Type B pancreatic cell (in vitro differentiated cells): ENCODE data around the gene OR2T29. TPM values are rescaled to one million over a fixed set of nuclear protein-coding genes. Genes with fewer than 3 reads are reported as not detected.

ENCODE experiments used
- DNase-seq: peaks from one replicate; pipeline ENCODE4 v3.0.0; 2021; ENCODE audit warnings: mixed read lengths; ENCODE audit not compliant: unreplicated experiment; ENCODE audit errors: extremely low spot score
- H3K27ac Mint-ChIP-seq: 2 replicates; pipeline ENCODE4 v1.8.0; 2021; ENCODE audit warnings: mild to moderate bottlenecking, mixed read lengths
- H3K27me3 Mint-ChIP-seq: 2 replicates; pipeline ENCODE4 v1.8.0; 2021; ENCODE audit warnings: mixed read lengths
- H3K36me3 Mint-ChIP-seq: 2 replicates; pipeline ENCODE4 v1.8.0; 2021; ENCODE audit warnings: mixed read lengths
- H3K4me1 Mint-ChIP-seq: one replicate; pipeline ENCODE4 v1.8.0; 2021; ENCODE audit warnings: mixed read lengths; ENCODE audit not compliant: unreplicated experiment
- H3K4me3 Mint-ChIP-seq: 2 replicates; pipeline ENCODE4 v1.8.0; 2021; ENCODE audit warnings: mild to moderate bottlenecking, mixed read lengths
- H3K9me3 Mint-ChIP-seq: 2 replicates; pipeline ENCODE4 v1.8.0; 2021; ENCODE audit warnings: mixed read lengths
- total RNA-seq: library from RNA; stranded (reverse); gene quantifications from 2 replicates; pipeline ENCODE4 v1.2.1, GENCODE V29; 2021; ENCODE audit warnings: low replicate concordance
- TF ChIP-seq, protein P1 (sequence below): fragments of 200-600 bp; sonication (generic); conservative IDR thresholded peaks from 2 replicates; pipeline ENCODE4 v1.5.0; 2021; ENCODE audit warnings: antibody characterized with exemption, mild to moderate bottlenecking

Gene OR2T29
- total RNA-seq, 1 donor from 2014 or later, result not detected

DNA sequence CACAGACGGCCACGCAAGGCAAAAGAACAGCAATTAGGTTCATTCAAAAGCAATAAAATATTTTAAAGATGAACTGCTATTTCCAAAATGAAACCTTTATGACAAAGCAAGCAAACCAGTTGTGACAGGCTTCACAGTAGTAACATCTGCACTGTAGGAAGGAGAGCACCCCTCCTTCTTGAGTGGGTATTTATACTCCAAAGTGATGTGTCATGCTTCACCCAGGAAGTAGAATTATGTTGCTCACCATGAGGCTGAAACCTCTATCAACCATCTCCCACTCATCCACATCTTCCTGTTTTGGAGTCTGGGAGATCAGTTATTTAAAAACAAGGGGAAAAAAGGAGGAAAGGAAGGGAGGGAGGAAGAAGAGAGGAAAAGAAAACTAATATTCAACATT, 34.0 kb upstream of the OR2T29 start:
- no peaks in the 10 kb centered on the region for H3K27me3 Mint-ChIP-seq
- no peak overlapping the region for H3K4me3 Mint-ChIP-seq
- no peaks in the 10 kb centered on the region for H3K4me1 Mint-ChIP-seq
- H3K27ac Mint-ChIP-seq, result no peak overlapping the region
- no peak for DNase-seq
- H3K36me3 Mint-ChIP-seq, result no peaks in the 10 kb centered on the region
- H3K9me3 Mint-ChIP-seq, result peaks cover 8% of the 10 kb centered on the region
- TF ChIP-seq, protein P1, sequence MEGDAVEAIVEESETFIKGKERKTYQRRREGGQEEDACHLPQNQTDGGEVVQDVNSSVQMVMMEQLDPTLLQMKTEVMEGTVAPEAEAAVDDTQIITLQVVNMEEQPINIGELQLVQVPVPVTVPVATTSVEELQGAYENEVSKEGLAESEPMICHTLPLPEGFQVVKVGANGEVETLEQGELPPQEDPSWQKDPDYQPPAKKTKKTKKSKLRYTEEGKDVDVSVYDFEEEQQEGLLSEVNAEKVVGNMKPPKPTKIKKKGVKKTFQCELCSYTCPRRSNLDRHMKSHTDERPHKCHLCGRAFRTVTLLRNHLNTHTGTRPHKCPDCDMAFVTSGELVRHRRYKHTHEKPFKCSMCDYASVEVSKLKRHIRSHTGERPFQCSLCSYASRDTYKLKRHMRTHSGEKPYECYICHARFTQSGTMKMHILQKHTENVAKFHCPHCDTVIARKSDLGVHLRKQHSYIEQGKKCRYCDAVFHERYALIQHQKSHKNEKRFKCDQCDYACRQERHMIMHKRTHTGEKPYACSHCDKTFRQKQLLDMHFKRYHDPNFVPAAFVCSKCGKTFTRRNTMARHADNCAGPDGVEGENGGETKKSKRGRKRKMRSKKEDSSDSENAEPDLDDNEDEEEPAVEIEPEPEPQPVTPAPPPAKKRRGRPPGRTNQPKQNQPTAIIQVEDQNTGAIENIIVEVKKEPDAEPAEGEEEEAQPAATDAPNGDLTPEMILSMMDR, result no peak

DNA sequence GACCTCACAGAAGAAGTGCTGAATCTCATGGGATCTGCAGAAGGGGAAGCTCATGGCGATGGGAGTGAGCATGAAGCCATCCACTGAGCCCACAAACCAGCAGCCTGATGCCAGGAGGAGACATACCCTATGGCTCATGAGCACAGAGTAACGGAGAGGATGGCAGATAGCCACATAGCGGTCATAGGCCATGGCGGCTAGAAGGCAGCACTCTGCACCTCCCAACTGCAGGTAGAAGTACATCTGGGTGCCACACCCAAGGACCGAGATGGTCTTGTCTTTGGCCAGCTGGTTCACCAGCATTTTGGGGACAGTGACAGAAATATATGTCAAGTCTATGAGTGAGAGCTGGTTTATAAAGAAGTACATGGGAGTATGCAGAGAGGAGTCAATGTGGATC, 30.7 kb upstream of the OR2T29 start:
- Mint-ChIP-seq H3K9me3 (peaks cover 14% of the 10 kb centered on the region), H3K27me3 (no peaks in the 10 kb centered on the region), H3K4me1 (no peaks in the 10 kb centered on the region), H3K4me3 (no peak overlapping the region), H3K27ac (no peak overlapping the region), H3K36me3 (no peaks in the 10 kb centered on the region)
- no peak for DNase-seq
- TF ChIP-seq, protein P1, result no peak

DNA sequence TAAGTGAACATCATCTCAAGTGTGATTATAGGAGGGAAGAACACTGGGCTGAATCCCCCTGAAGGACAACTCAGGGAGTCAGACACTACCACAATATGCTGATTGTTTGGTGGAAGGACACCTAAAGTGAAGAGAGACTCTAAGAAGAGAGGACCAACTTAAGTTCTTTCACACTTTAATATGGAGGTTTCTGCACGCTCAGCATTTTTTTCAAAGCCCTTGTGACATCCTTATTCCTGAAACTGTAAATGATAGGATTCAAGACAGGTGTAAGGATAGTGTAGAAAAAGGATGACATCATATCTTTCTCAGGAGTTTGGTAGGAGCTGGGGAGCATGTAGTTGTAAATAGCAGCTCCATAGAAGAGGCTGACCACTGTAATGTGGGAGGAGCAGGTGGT, 30.1 kb upstream of the OR2T29 start:
- no peak for DNase-seq
- Mint-ChIP-seq H3K27ac (no peak overlapping the region), H3K4me1 (no peaks in the 10 kb centered on the region), H3K4me3 (no peak overlapping the region), H3K9me3 (peaks cover 14% of the 10 kb centered on the region), H3K27me3 (no peaks in the 10 kb centered on the region), H3K36me3 (no peaks in the 10 kb centered on the region)
- TF ChIP-seq, protein P1, result no peak

DNA sequence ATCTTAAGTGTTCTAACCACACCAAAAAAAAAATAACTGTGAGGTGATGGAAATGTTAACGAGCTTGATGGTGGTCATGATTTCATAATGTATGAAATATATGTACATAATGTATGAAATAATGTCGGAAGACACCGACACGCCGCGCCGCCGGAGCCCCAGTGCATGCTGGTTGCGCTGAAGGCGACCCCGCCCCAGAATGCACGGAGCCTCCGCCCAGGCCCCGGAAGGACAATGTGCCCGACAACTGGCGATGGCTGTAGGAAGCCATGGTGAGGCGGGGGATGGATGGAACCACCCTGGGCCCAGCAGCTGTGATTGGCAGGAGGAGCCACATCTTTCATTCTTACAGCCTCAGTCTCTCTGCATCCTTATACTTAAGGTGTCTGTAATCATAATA, 27.5 kb upstream of the OR2T29 start:
- Mint-ChIP-seq H3K4me3 (no peak overlapping the region), H3K36me3 (no peaks in the 10 kb centered on the region), H3K4me1 (no peaks in the 10 kb centered on the region), H3K27me3 (no peaks in the 10 kb centered on the region), H3K27ac (no peak overlapping the region), H3K9me3 (peaks cover 14% of the 10 kb centered on the region)
- TF ChIP-seq, protein P1, result no peak
- no peak for DNase-seq

GRCh38 chr1:248589334-248589733, 26.8 kb upstream of the OR2T29 start:
- peaks cover 14% of the 10 kb centered on the region for H3K9me3 Mint-ChIP-seq
- no peaks in the 10 kb centered on the region for H3K4me1 Mint-ChIP-seq
- no peaks in the 10 kb centered on the region for H3K36me3 Mint-ChIP-seq
- no peak overlapping the region for H3K27ac Mint-ChIP-seq
- no peak for DNase-seq
- H3K27me3 Mint-ChIP-seq, result no peaks in the 10 kb centered on the region
- no peak overlapping the region for H3K4me3 Mint-ChIP-seq
- TF ChIP-seq, protein P1, result no peak

DNA sequence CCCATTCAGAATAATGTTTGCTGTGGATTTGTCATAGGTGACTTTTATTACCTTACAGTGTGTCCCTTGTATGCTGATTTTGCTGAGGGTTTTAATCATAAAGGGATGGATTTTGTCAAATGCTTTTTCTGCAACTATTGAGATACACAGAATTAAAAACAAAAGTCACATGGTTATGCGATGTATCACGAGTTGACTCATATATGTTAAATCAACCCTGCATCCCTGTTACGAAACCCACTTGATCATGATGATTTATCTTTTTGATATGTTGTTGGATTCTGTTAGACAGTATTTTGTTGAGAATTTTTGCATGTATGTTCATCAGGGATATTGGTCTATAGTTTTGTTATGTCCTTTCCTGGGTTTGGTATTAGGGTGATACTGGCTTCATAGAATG, 22.7 kb upstream of the OR2T29 start:
- H3K36me3 Mint-ChIP-seq, result no peaks in the 10 kb centered on the region
- no peak overlapping the region for H3K27ac Mint-ChIP-seq
- no peak overlapping the region for H3K4me3 Mint-ChIP-seq
- DNase-seq, result no peak
- peaks cover 6% of the 10 kb centered on the region for H3K9me3 Mint-ChIP-seq
- no peaks in the 10 kb centered on the region for H3K4me1 Mint-ChIP-seq
- TF ChIP-seq, protein P1, result no peak
- no peaks in the 10 kb centered on the region for H3K27me3 Mint-ChIP-seq
